MCF 10A (cell line): Measurements from ENCODE around the gene EPS8L3. TPM values are rescaled to one million over a fixed set of nuclear protein-coding genes. Genes with fewer than 3 reads are reported as not detected.
"Not testable (repeated sequence)": the region's sequence is repeated elsewhere in the genome, so short reads cannot be mapped to it uniquely, and the experiment has no call there.

Experiments used
- BruUV-seq: library from RNA; stranded (reverse); fragments of 400-500 nt; replicated peaks from 2 replicates; lab custom pipeline; 2021; lab: Mats Ljungman, UMichigan
- CTCF ChIA-PET: fragments of 300-600 bp; sonication (Branson Sonifier 250); formaldehyde crosslinking; extraction: SDS; loops from one replicate; lab custom pipeline; 2021; ENCODE audit warnings: antibody characterized with exemption, inconsistent platforms; lab: Yijun Ruan, JAX
- POLR2A ChIA-PET: fragments of 300-600, 350-650 bp; sonication (Branson Sonifier 250); formaldehyde crosslinking; extraction: SDS; loops from one replicate; lab custom pipeline; 2020; ENCODE audit warnings: antibody characterized with exemption, inconsistent platforms; lab: Yijun Ruan, JAX
- DNase-seq: peaks from one replicate; pipeline ENCODE4 v3.0.0-alpha.2; 2018; ENCODE audit not compliant: unreplicated experiment
- H3K27ac Mint-ChIP-seq: one replicate; pipeline ENCODE4 v1.8.0; 2022; ENCODE audit warnings: mild to moderate bottlenecking, low read depth, mixed read lengths; ENCODE audit not compliant: unreplicated experiment
- H3K27me3 Mint-ChIP-seq: one replicate; pipeline ENCODE4 v1.8.0; 2022; ENCODE audit warnings: mixed read lengths; ENCODE audit not compliant: insufficient read depth, unreplicated experiment
- H3K36me3 Mint-ChIP-seq: one replicate; pipeline ENCODE4 v1.8.0; 2022; ENCODE audit warnings: mild to moderate bottlenecking, moderate library complexity, mixed read lengths; ENCODE audit not compliant: insufficient read depth, unreplicated experiment
- H3K4me1 Mint-ChIP-seq: one replicate; pipeline ENCODE4 v1.8.0; 2022; ENCODE audit warnings: mixed read lengths; ENCODE audit not compliant: insufficient read depth, unreplicated experiment
- H3K4me3 Mint-ChIP-seq: one replicate; pipeline ENCODE4 v1.8.0; 2022; ENCODE audit warnings: mild to moderate bottlenecking, moderate library complexity, mixed read lengths; ENCODE audit not compliant: unreplicated experiment
- H3K9me3 Mint-ChIP-seq: one replicate; pipeline ENCODE4 v1.8.0; 2022; ENCODE audit warnings: mixed read lengths; ENCODE audit not compliant: unreplicated experiment
- CTCF ChIP-seq: fragments of 200-600 bp; IDR thresholded peaks from one replicate; pipeline ENCODE4 v1.8.0; 2022; ENCODE audit warnings: antibody characterized with exemption, mild to moderate bottlenecking; ENCODE audit not compliant: unreplicated experiment
- intact Hi-C: fragments of 100-400 bp; cut with micrococcal nuclease; formaldehyde crosslinking; loops from 2 replicates; pipeline ENCODE4 v1.14.1; 2022
- total RNA-seq: library from RNA; stranded (reverse); gene quantifications from 2 replicates; pipeline ENCODE4 v1.2.3, GENCODE V29; 2022

Gene EPS8L3
- total RNA-seq, 1 experiment from 2014 or later = not detected

- POLR2A ChIA-PET = interaction anchor here (0.6 kb wide), 1 partner anchor 27 kb away, joined by 3 read pairs; no protein-coding TSS in a partner anchor
- intact Hi-C loops = loop anchor here (5.0 kb wide), 1 partner anchor 57 kb away; no protein-coding TSS in a partner anchor
- H3K4me1 Mint-ChIP-seq = peaks cover 15% of the 10 kb centered on the region
- H3K27ac Mint-ChIP-seq = no peak overlapping the region
- no peaks in the 10 kb centered on the region for H3K27me3 Mint-ChIP-seq
- no peaks in the 10 kb centered on the region for H3K36me3 Mint-ChIP-seq
- no peaks in the 10 kb centered on the region for H3K9me3 Mint-ChIP-seq
- TF ChIP-seq CTCF = no peak
- no TSS peak for BruUV-seq
- no peak overlapping the region for H3K4me3 Mint-ChIP-seq
- no peak for DNase-seq
- CTCF ChIA-PET = interaction anchor here (0.6 to 1.0 kb wide), 2 partner anchors 26 to 71 kb away, joined by 3 to 4 read pairs; partner anchors contain the start of gene GSTM3
These were observed 48.9 kb downstream of the EPS8L3 start for GRCh38 chr1:109714661-109715372.

GRCh38 chr1:109713636-109714035 is 50.1 kb downstream of the EPS8L3 start:
- no peak overlapping the region for H3K4me3 Mint-ChIP-seq
- DNase-seq = no peak

GRCh38 chr1:109712321-109712864 is 51.3 kb downstream of the EPS8L3 start:
- Mint-ChIP-seq H3K4me3 (no peak overlapping the region), H3K27ac (no peak overlapping the region), H3K9me3 (peaks cover 18% of the 10 kb centered on the region), H3K36me3 (no peaks in the 10 kb centered on the region), H3K4me1 (peaks cover 7% of the 10 kb centered on the region), H3K27me3 (no peaks in the 10 kb centered on the region)
- intact Hi-C loops = no loop called here
- no TSS peak for BruUV-seq
- CTCF ChIA-PET = interaction anchor here (1.0 kb wide), 1 partner anchor 61 kb away, joined by 4 read pairs; no protein-coding TSS in a partner anchor
- POLR2A ChIA-PET = interaction anchor here (0.6 kb wide), 1 partner anchor 59 kb away, joined by 3 read pairs; no protein-coding TSS in a partner anchor
- no peak for DNase-seq
- no peak for TF ChIP-seq CTCF

More at GRCh38 chr1:109713636-109714035, 50.1 kb downstream of the EPS8L3 start:
- intact Hi-C loops = no loop called here
- ChIA-PET CTCF (no interaction called here), POLR2A (no interaction called here)
- no peak for TF ChIP-seq CTCF
- H3K4me1 Mint-ChIP-seq = peaks cover 7% of the 10 kb centered on the region
- H3K36me3 Mint-ChIP-seq = no peaks in the 10 kb centered on the region
- BruUV-seq = no TSS peak
- no peaks in the 10 kb centered on the region for H3K27me3 Mint-ChIP-seq
- peaks cover 9% of the 10 kb centered on the region for H3K9me3 Mint-ChIP-seq
- H3K27ac Mint-ChIP-seq = no peak overlapping the region

GRCh38 chr1:109711593-109712320 is 52.0 kb downstream of the EPS8L3 start, which contains the start of gene GSTM5:
Gene GSTM5, plus strand, starts transcription at chr1:109712251. Its CDS starts 62 bp downstream, at chr1:109712313.
- H3K36me3 Mint-ChIP-seq, DNase-seq, H3K27ac Mint-ChIP-seq, H3K4me3 Mint-ChIP-seq, H3K4me1 Mint-ChIP-seq, intact Hi-C loops, BruUV-seq, H3K27me3 Mint-ChIP-seq: not testable (repeated sequence)
- CTCF ChIA-PET = interaction anchor here (1.0 kb wide), 1 partner anchor 62 kb away, joined by 4 read pairs; no protein-coding TSS in a partner anchor
- POLR2A ChIA-PET = interaction anchor here (0.6 kb wide), 1 partner anchor 58 kb away, joined by 3 read pairs; no protein-coding TSS in a partner anchor
- H3K9me3 Mint-ChIP-seq = peaks cover 18% of the 10 kb centered on the region

GRCh38 chr1:109709822-109710221 is 53.9 kb downstream of the EPS8L3 start:
- H3K27ac Mint-ChIP-seq, H3K4me1 Mint-ChIP-seq, POLR2A ChIA-PET, DNase-seq, H3K27me3 Mint-ChIP-seq, H3K36me3 Mint-ChIP-seq, BruUV-seq, H3K4me3 Mint-ChIP-seq, intact Hi-C loops: not testable (repeated sequence)
- CTCF ChIA-PET = interaction anchor here (0.7 kb wide), 1 partner anchor 39 kb away, joined by 5 read pairs; no protein-coding TSS in a partner anchor
- H3K9me3 Mint-ChIP-seq = peaks cover 18% of the 10 kb centered on the region

- BruUV-seq, H3K4me3 Mint-ChIP-seq, H3K27me3 Mint-ChIP-seq, POLR2A ChIA-PET, intact Hi-C loops, H3K27ac Mint-ChIP-seq, DNase-seq, H3K4me1 Mint-ChIP-seq, H3K36me3 Mint-ChIP-seq: not testable (repeated sequence)
- peaks cover 27% of the 10 kb centered on the region for H3K9me3 Mint-ChIP-seq
- CTCF ChIA-PET = interaction anchor here (0.7 kb wide), 1 partner anchor 38 kb away, joined by 5 read pairs; no protein-coding TSS in a partner anchor
These were observed 54.8 kb downstream of the EPS8L3 start for GRCh38 chr1:109708949-109709348.
